Kasumi-1 (cell line): ENCODE results near the gene DUSP18.
"Not testable (repeated sequence)": the region's sequence is repeated elsewhere in the genome, so short reads cannot be mapped to it uniquely, and the experiment has no call there.

Source experiments
- DNase-seq, 2 experiments: peaks; one replicate each; lab custom pipeline; 2025; lab: John Stamatoyannopoulos, UW

Gene DUSP18

DNA sequence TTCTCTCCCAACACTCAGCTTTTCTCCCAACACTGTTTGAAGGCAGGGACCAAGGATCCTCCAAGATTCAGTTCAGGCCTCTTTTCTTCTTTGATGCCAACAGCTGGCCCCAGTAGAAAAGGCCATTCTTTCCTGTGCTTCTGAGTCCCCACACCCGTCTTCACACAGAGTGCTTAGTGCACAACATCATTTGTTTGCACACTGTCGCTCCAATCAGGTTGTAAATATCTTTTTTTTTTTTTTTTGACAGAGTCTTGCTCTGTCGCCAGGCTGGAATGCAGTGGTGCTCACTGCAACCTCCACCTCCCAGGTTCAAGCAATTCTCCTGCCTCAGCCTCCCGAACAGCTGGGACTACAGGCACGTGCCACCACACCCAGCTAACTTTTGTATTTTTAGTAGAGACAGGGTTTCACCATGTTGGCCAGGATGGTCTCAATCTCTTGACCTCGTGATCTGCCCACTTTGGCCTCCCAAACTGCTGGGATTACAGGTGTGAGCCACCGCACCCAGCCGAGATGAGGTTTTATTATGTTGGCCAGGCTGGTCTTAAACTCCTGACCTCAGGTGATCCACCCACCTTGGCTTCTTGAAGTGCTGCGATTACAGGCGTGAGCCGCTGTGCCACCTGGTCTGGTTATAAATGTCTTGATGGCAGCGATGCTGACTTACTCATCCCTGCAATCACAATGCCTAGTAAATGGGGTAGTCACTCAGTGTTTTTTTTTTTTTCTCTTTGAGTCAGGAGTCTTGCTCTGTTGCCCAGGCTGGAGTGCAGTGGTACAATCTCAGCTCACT lies 12.4 kb upstream of the DUSP18 start:
- not testable (repeated sequence) for DNase-seq

DNA sequence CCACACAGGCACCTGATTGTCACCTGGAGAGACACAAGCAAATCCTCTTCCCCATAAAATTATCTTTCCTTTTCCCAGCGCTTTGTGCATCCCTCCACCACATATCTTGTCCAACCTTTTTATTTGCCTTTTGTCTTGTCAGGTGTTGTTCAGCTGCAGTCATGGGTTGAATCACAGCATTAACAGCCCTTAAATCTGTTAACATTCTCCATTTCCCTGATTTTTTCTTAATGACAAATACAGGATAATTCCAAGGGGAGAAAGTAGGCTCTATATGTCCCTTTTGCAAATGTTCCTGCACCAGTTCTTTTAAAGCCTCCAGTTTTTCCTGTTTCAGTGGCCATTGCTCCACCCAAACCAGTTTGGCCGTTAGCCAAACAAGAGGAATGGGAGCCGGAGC lies 8.9 kb upstream of the DUSP18 start:
- DNase-seq, result not testable (repeated sequence)

DNA sequence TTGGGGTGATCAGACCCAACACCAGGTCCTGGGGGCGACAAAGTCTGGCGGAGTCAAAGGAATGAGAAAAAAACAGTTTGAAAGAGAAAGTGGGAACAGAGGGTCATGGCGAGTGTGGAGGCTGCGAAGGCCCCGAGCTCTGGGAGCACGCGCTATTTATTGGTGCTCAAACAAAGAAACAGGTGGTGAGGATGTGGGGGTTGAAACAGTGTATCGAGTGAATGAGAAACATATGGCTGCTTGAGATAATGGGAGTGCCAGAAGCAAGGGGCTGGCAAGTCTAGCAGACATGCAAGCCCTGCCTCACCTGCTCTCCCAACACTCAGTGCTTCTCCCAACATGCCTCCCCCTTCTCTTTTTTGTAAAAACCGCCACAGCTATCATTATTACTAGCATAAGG lies 7.8 kb upstream of the DUSP18 start:
- DNase-seq, result no peak

DNA sequence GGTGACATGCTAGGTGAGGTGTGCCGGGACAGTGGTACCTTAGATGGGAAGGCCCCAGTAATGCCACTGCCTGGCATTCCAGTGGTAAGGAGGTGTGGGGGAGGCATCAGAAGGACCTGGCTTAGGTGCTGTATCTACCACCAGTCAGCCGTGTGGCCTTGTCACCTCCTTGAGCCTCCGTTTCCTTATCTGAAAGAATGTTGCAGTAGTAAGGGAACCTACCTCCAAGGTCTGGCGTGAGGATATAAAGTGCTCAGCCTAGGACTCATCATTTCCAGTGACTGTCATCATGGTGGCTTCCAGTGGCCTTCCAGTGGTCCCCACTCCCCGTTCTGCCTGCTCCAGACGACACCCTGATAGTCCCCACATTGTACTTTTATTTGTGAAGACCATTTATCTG lies 6.8 kb upstream of the DUSP18 start:
- DNase-seq, result no peak

DNA sequence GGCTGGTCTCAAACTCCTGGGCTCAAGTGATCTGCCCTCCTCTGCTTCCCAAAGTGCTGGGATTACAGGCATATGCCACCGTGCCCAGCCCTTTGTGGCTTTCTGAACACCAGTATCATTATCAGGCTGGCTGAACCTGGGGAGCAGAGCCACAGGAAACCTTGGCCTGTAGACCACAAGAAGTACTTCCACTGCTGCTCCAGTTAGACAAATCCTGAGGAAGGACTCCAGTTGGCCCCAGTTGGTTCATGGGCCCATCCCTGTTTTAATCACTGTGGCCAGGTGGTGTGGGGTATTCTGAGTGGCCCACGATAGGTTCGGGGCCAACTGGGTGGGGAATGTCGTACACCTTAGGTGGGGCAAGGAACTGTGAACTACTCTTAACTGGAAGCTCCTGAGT lies 5.5 kb upstream of the DUSP18 start:
- DNase-seq, result no peak

DNA sequence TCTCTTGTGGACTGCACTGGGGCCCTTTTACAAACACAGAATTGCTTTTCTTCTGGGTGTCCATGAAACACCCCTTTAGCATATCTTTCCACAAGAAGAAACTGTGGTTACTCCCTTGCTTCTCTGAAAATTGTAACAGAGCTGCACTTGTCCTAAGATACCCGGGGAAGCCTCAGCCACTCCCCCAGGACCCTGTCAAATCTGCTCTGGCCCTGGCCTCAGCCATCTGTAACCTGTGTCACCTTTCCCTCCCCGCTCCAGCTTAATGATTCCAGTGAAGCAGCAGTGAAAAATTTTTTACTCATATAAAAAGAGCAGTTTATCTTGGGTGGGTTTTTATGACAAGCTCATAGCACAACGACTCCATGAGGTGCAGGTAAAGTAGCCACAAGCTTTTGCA lies 3.4 kb upstream of the DUSP18 start:
- no peak for DNase-seq

DNA sequence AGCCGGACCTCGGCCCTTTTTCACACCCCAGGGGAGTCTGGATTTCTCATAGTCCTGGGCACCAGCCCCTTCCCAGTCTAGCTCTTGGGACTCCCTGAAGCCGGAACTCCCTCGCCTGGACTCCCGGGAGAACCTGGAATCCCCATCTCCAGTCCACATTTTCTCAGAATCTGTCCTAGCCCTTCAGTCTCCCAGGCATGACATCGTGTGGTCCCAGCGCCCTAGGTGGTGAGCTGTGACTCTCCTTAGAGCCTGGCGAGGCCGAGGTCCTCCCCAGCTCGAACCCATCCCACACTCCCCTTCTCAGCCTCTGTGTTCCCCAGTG lies 673 bp upstream of the DUSP18 start:
- DNase-seq, result no peak

DNA sequence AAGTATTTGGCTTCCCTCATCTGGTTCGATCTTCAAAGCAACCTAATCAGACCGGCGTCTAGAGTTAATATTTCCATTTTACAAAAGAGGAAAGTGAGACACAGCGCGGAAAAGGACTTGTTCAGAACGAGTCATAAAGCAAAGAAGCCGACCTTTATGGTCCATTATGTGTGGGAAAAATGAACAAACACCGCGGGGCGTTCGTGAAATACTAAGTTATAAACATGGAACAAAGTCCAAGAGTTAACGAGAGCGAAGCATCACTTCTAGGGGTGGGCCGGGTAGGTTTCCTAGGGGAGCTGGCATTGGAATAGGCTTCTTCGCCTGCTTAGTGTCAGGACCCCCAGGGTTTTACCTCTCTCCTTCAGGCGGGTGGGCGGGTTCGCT lies 575 bp downstream of the DUSP18 start:
- DNase-seq, result no peak

DNA sequence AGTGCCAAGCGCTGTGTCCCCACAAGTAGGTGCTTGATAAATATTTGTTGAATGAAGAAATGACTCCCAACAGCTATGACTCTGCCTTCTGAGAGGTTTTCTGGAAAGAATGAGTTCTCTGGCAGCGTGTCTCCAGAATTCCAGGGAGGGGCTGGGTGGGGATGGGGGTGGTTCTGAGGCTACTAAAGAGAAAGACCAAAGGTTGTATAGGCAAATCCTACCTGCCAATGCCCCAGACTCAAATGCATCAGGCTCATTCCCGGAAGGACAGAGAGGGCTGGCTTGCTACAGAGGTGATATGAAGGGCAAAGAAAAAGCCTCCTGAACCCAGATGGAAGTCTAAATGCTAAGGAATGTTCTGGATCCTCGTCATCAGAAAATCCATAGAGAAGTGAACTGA lies 1.9 kb downstream of the DUSP18 start:
- DNase-seq, result no peak

DNA sequence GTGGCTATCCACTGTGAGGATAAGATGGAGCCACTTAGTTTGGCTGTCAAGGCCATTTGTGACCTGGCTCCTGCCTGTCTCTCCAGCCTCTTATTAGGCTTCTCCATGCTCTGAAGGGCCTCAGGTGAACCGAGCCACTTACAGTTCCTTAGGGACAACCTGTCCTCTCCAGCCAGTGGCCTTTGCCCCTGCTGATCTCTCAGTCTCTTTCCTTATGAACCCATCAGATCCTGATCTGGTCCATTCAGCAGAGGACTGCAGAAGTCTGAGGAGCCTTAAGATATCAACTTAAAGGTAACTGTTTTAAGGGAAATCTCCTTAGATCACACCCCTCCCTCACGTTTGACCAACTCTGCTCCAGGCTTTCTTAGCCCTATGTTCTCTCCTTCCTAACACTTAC lies 2.4 kb downstream of the DUSP18 start:
- no peak for DNase-seq

DNA sequence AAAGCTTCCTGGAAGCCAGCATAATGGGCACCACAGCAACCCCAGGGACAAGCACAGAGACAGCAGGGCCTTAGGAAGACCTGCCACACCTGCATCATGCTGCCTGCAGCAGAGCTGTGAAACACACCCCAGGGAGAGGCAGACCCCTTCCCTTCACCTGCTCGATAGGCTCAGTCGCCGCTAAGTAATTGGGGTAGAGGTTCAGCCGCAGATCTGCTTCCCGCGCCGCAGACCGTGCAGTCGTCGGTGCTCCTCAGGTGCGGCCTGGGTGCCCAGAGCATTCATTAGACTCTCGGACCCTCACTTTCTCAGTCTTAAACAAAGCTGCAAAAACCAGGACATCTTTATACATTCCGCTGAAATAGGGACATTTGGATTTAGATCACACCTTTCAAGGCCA lies 2.9 kb downstream of the DUSP18 start:
- no peak for DNase-seq

DNA sequence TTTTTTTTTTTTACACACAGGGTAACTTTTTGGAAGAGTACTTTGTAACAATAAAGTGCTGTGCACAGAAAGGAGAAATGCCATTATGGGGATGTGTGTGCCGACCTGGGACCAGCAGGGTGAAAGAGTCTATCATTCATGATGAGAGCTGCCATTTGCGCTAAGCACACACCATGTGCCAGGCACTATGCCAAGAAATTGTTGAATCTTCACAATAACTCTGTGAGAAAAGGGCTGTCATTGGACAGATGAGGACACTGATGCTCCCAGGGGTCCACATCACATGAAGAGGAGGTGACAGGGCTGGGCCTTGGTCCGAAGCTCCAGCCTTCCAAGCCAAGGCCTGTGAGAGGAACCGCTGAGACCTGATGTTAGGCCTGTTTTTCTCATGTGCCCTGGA lies 5.6 kb downstream of the DUSP18 start:
- no peak for DNase-seq

DNA sequence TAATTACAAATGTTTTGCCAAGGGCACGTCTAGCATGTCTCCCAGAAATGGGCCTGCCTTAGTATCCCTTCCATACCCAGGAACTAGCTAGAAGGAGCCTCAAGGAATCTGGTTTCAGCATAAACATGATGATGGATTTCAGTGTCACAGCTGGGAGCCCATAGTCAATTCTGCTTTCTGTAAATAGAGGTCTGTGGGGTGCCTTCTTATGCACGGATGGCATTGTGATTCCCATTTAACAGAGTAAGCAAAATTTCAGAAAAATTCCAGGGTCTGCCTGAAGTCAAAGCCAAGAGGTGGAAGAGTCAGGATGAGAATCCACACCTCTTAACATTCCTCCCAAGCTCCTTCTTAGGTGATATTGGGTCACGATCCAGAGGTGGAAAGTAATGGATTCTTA lies 12.1 kb downstream of the DUSP18 start:
- DNase-seq, result no peak

DNA sequence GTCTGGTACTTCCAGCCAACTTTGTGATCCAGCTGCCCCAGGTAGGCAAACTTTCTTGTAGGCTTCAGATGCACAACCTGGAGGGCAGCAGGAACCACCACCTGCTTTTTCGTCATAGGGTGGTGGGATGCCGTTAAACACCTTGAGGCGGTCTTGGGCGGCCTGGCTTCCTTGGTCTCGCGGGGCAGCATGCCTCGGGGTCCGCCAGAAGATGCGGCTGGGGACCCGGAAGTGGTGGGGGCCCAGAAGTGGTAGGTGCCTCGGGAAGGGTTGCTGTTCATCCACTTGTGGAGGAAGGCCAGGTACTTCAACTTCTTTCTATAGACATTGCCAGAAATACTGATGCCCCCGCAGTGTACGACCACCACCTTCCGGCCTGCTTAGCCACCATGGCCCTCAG lies 13.3 kb downstream of the DUSP18 start:
- DNase-seq, result no peak

DNA sequence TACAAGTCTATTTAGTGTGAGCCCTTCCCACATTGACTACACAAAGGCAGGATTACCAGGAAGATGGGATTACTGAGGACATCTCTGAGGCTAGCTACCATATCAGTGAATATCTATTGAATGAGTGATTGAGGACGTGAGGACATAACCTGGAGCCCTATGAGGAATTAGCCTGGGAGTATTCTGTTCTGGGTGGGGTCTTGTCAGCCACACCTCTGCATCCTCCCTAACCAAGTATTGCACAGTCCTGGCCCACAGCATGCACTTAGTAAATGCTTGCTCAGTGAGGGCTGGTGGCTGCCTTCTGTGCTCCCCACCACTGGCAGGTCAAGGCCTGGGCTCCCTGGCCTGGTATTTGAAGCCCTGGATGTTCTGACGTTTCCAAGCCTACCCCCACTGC lies 14.8 kb downstream of the DUSP18 start:
- DNase-seq, result no peak

DNA sequence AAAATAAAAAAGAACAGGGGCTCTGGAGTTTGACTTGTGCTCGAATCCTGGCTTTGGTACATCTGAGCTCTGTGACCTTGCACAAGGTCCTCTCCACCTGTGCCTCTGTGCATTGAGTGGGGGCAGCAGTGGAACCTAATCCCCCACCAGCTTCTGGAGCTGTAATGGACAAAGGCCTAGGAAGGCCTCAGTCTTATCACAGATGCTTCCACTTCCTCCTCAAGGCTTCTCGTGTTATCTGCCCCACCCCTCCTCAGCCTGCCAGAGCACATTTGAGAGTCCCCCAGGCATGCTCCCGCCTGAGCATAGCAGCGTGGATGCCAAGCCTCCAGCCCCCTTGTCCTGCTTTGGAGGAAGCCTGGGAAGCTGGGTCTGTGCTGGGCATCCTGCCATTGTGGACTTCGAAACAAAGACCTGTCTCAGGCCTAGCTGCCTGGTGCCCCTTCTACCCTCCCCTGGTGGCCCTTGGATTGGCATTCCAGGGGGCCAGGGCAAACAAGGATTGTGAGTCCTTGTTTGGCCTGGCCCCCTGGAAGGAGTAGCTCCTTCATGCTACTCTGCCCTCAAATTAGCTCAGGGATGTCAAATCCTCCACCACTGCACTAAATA lies 17.1 kb downstream of the DUSP18 start:
- no peak for DNase-seq

DNA sequence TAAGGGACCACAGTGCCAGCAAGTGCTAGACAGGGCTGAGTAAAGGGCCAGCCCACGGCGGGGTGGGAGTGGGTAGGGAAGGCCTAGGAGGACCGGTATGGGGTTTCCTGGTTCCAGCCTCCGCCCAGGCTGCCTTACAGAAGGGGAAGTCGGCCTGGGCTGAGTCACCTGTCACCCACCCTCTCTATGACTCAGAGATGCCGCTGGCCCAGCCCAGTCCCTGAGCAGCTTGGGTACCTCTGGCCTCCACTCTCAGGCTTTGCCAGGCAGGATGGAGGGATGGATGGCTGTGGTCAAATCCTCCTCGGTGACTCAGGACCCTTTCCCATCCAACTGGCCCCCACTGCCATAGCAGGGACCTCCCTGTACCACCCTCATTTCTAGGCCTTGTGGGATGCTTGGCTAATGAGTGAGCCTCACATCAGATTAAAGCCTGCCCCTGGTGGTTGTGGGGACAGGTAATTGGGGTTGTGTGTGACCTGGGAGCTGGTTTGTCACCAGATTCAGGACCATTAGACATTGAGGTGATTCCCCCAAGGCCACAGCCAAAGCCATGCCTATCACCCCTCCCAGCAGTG lies 18.2 kb downstream of the DUSP18 start:
- peak; percentile 33 to 35 for DNase-seq

DNA sequence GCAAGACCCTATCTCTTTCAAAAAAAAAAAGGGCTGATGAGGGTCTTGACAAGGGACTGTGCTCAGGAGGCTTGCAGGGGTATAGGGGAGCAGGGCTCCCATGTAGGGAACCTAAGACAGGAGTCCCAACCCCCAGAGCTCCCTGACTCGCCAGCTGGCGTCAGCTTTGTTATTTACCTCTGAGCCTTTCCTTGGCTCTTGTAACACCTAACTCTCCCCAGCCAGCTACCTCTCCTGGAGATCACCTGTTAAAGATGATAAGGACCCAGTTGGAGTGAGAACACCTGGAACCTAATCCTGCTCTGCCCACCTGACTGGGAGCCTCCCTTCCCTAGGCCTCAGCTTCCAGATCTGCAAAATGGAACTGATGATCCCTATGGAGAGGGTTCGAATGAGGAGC lies 18.9 kb downstream of the DUSP18 start:
- DNase-seq, result no peak

DNA sequence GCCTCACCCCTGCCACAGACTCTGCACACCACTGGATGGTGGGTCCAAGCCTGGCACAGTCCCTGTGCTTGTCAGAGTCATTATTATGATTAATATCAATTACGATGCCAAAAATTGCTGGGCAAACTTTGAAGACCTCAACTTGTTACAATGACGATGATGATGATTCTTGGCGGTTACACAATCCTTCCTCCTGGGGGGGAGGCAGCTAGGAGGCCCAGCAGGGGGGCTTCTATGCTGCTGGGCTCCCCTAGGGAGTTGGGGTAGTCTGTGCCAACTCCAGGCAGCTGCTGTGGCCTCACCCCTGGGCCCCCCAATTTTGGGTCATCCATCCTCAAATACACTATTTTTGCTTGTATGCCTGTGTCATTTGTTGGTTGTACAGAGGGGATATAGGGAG lies 20.1 kb downstream of the DUSP18 start:
- no peak for DNase-seq

DNA sequence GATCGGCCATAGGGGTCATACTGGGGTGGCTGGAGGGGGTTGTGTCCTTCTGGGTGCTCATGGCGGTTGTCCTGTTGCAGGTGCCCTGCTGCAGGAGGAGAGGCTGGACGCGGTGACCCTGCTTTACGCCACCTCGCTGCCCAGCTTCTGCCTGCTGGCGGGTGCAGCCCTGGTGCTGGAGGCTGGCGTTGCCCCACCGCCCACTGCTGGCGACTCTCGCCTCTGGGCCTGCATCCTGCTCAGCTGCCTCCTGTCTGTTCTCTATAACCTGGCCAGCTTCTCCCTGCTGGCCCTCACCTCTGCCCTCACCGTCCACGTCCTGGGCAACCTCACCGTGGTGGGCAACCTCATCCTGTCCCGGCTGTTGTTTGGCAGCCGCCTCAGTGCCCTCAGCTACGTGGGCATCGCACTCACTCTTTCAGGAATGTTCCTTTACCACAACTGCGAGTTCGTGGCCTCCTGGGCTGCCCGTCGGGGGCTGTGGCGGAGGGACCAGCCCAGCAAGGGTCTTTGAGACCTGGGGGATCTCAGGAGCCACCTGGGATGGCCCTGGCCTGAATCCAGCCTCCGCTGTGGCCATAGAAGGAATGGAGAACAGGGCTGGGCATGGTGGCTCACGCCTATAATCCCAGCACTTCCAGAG lies 21.0 kb downstream of the DUSP18 start:
- no peak for DNase-seq

DNA sequence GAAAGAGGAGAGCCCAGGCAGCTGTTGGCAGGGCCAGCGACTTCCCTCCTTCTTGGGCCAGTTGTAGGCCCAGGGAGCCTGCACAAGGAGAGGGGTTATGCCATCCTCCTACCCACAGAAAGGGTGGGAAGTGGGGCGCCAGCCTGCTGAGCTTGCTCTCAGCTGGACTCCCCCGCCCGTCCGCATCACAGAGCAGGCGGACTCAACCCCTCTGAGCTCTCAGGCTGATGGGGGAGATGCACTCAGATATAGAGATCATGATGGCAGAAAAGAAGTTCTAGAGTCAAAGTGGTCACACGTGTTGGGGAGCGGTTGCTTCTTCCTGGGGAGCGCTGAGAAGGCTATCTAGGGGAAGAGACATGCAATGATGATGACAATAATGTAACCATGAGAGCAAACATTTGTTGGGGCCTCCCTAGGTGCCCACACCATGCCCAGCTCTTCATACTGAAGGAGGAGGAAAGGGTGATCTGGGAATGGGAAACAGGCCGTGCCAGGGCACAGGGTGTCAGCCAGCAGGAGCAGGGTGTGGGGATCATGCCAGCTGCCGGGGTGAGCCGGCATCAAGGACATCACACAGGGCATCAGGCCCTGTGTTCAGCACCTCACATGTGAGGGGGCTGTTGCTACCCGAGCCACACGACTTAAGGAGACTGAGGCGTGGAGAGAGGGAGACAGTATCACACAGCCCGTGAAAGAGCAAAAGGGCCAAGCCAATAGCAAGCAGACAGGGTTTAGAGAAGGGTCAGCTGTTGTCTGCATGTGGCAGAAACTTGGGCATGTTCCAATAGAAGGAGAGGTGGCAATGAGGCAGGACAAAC lies 24.4 kb downstream of the DUSP18 start:
- no peak for DNase-seq

DNA sequence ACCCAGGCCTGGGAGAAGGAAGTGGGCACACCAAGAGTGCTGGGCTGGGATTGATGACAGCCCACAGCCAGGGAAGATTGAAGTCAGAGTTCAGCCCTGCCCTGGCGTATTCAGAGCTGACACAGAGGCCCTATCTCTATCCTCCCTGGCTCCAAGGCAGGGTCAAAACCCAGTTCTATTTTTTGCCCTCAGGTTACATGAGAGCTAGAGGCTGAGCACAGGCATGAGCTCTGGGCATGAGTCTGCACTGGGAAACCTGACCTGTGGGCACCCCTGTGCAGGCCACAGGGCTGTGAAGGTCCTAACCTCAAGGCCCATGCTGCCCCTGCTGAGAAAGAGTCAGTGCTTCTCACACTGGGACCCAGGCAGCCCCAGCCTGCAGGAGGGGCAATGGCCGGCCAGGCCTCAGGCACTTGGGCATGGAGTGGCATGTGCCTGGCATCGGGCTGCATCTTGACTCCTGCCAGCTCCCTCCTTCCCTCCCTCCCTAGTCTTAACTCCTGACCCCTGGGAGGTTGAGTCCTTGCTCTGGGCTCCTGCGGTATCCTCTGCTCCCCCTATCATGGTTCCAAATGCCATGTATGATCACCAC lies 26.7 kb downstream of the DUSP18 start:
- DNase-seq, result no peak
